GM12873 (cell line): ENCODE data around the gene SRP14.

Experiments
- TF ChIP-seq, protein P1 (sequence below): IDR thresholded peaks from 2 replicates; pipeline ENCODE4 v1.5.1; 2012; ENCODE audit warnings: low read depth, mild to moderate bottlenecking, moderate library complexity, low read length, control low read depth; ENCODE audit not compliant: insufficient read depth; ENCODE audit errors: missing control alignments

Gene SRP14

DNA sequence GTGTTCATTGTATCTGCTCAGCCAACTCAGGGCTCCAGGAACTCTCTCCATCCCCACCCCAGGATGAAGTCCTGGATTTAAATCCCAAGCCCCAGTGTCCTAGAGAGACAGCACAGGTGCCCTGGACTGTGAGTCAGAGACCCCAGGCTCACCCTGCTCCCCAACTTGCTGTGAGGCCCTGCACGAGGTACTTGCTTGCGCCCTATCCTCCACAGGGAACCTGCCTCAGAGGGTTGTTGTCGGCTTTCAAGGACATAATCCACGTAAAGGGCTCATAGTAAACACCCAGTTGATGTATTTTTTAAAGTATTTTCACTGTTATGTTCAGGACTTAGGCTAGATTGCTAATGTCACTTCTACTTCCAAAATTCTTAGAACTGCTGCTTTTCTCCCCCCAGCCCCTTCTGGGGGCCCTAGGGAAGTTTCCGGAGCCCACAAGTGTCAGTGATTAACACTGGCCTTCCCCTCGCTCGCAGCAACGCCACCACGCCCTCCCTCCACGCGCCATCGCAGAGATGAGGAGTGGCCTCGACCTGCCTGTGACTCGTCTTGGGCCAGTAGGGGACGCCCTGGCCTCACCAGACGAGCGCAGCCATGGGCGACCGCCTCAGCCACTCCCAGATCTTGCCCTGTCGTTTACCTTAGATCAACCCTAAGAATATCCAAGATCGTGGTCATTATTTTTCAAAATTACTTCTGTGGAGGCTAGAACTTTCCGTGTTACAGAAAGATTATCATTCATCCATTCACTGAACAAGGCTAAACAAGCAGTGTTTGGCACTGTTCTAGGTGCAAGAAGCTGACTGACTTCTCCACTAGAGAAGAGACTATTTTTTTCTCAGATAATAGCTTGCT is 6.0 kb upstream of the SRP14 start:
- TF ChIP-seq, protein P1, sequence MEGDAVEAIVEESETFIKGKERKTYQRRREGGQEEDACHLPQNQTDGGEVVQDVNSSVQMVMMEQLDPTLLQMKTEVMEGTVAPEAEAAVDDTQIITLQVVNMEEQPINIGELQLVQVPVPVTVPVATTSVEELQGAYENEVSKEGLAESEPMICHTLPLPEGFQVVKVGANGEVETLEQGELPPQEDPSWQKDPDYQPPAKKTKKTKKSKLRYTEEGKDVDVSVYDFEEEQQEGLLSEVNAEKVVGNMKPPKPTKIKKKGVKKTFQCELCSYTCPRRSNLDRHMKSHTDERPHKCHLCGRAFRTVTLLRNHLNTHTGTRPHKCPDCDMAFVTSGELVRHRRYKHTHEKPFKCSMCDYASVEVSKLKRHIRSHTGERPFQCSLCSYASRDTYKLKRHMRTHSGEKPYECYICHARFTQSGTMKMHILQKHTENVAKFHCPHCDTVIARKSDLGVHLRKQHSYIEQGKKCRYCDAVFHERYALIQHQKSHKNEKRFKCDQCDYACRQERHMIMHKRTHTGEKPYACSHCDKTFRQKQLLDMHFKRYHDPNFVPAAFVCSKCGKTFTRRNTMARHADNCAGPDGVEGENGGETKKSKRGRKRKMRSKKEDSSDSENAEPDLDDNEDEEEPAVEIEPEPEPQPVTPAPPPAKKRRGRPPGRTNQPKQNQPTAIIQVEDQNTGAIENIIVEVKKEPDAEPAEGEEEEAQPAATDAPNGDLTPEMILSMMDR, result peak; percentile 97

DNA sequence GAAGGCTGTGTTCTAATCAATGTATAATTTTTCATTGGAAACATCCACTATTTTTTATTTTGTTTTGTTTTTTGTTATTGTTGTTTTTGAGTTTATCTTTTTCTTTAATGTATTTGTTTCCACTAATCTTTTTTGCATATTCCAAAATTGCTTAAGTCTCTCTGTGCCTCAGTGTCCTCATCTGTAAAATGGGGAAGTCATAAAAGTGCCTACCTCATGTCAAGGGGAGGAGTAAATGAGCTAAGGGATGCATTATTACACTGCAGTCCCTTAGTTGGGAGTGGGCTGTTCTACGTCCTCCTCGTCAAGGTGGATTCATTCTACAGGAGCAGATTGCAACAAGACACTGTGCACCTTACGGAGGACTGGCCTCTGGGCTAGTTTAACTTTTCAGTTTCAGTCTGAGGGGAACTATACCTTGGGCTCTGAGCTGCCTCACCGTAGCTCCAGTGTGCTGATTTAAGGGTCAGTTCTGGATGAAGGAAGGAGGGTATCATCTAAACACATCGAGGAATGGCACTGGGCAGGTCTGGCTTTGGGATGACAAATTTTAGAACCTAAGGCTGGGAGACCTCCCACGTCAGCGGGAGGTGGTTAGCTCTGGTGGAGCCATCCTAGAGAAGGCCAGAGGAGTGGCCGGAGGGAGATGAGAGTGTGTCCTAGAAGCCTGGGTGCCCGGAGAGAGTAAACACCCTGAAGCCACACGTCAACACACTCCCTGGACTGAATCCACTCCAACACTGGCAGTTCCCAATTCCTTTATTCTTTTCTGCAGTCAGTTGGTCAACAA is 5.1 kb upstream of the SRP14 start:
- TF ChIP-seq, protein P1, result no peak

- TF ChIP-seq, protein P1, result no peak
Observed at GRCh38 chr15:40042791-40043320, 3.9 kb upstream of the SRP14 start.

GRCh38 chr15:40040770-40041169 is 1.8 kb upstream of the SRP14 start:
- TF ChIP-seq, protein P1, result no peak

DNA sequence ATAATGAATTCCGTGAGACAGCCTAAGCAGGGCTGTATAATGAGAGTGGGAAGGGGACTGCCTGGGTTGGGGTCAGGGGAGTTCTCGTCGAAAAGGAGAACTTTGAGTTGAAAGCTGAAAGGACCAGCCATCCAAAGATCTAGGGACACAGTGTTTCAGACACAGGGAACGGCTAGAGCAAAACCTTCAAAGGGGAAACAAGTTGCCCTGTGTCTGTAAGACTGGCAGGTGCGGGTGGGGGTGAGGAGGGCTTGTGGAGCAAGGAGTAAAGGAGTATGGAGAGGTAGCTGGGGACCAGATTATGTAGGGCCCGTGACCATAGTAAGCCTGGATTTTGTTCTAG is 1.3 kb upstream of the SRP14 start:
- TF ChIP-seq, protein P1, result no peak

DNA sequence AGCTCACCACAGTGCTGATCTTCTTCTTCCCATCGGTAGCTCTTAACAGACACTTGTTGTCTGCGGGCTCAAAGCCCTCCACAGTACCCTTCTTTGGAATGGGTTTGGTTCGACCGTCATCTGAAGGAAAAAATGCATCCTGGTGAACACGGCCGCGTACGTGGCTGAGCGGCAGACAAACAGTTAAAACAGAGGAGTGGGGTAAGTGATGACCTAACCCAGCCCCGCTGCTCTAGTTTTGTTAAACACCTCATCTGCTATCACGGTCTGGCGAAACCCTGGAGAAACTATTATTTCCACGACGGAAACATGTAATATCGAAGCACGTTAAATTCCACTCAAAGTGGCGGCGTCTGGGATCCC is 725 bp downstream of the SRP14 start:
- TF ChIP-seq, protein P1, result no peak

GRCh38 chr15:40037721-40038120 is 1.3 kb downstream of the SRP14 start:
- TF ChIP-seq, protein P1, result no peak
